HG03378 (cell line): ENCODE results near the gene ADAP2.
A peak's percentile ranks its signal among the peaks of the same experiment; 100 is the strongest.
"Not testable (repeated sequence)": the region's sequence is repeated elsewhere in the genome, so short reads cannot be mapped to it uniquely, and the experiment has no call there.

Experiments used
- ATAC-seq: cut with Tn5 transposase; IDR thresholded peaks from one replicate; pipeline ENCODE4 v1.9.1; 2021; ENCODE audit warnings: mild to moderate bottlenecking, moderate library complexity; ENCODE audit not compliant: unreplicated experiment

Gene ADAP2

GRCh38 chr17:30929861-30930260 is 8.1 kb downstream of the ADAP2 start:
- not testable (repeated sequence) for ATAC-seq

GRCh38 chr17:30930495-30930894 is 8.8 kb downstream of the ADAP2 start:
- ATAC-seq: no peak

- not testable (repeated sequence) for ATAC-seq
Observed at GRCh38 chr17:30931582-30931981, 9.8 kb downstream of the ADAP2 start.

- ATAC-seq: no peak
Observed at GRCh38 chr17:30933966-30934365, 12.2 kb downstream of the ADAP2 start.

- no peak for ATAC-seq
Observed at GRCh38 chr17:30939051-30939689, 17.4 kb downstream of the ADAP2 start.

- no peak for ATAC-seq
Observed at GRCh38 chr17:30942308-30943079, 20.7 kb downstream of the ADAP2 start.

GRCh38 chr17:30947796-30948195 is 26.1 kb downstream of the ADAP2 start:
- ATAC-seq: no peak

GRCh38 chr17:30950189-30950588 is 28.4 kb downstream of the ADAP2 start:
- no peak for ATAC-seq

GRCh38 chr17:30950669-30951399 is 29.1 kb downstream of the ADAP2 start:
- no peak for ATAC-seq

- ATAC-seq: no peak
Observed at GRCh38 chr17:30952638-30953393, 31.1 kb downstream of the ADAP2 start.

GRCh38 chr17:30954046-30954830 is 32.5 kb downstream of the ADAP2 start:
- ATAC-seq: no peak

- no peak for ATAC-seq
Observed at GRCh38 chr17:30956764-30957374, 35.1 kb downstream of the ADAP2 start.

- no peak for ATAC-seq
Observed at GRCh38 chr17:30957741-30958140, 36.0 kb downstream of the ADAP2 start.

- no peak for ATAC-seq
Observed at GRCh38 chr17:30958187-30958586, 36.4 kb downstream of the ADAP2 start.

GRCh38 chr17:30961209-30962188 is 39.8 kb downstream of the ADAP2 start:
- ATAC-seq: peak; percentile 49

- ATAC-seq: not testable (repeated sequence)
Observed at GRCh38 chr17:30964312-30964711, 42.6 kb downstream of the ADAP2 start.

- no peak for ATAC-seq
Observed at GRCh38 chr17:30964876-30965275, 43.1 kb downstream of the ADAP2 start.

- no peak for ATAC-seq
Observed at GRCh38 chr17:30965686-30966085, 43.9 kb downstream of the ADAP2 start.

GRCh38 chr17:30967911-30968310 is 46.2 kb downstream of the ADAP2 start:
- ATAC-seq: not testable (repeated sequence)
